ENCODE data around the gene GPR142. TPM values are rescaled to one million over a fixed set of nuclear protein-coding genes. Genes with fewer than 3 reads are reported as not detected.

Gene GPR142
- total and polyA plus RNA-seq, 2 of the 8 experiments (the other 6 are each of a cell fraction or from before 2014, with no cell fraction given): 0.05 TPM; not detected in 1

DNA sequence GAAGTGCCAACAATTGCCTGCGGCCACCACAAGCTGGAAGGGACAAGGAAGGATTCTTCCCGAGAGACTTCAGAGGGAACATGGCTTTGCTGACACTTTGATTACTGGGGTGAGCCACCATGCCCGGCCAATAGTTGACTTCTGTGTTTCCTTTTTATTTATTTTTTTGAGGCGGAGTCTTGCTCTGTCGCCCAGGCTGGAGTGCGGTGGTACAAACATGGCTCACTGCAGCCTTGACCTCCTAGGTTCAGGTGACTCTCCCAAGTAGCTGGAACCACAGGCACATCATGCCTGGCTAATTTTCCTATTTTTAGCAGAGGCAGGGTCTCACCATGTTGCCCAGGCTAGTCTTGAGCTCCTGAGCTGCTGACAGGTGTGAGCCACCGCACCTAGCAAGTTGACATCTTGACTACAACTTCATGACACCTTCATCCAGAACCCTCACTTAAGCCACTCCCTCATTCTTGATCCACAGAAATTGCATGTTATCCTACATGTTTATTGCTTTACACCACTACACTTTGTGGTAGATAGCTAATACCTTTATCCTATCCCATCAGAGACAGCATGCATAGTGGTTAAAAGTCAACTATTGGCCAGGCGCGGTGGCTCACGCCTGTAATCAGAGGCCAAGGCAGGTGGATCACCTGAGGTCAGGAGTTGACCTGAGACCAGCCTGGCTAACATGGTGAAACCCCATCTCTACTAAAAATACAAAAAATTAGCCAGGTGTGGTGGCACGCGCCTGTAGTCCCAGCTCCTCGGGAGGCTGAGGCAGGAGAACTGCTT is 48.5 kb downstream of the GPR142 start:
- Histone ChIP-seq H3K23me2 (ENCODE audit: low read depth, low read length) (no peaks in the 10 kb centered on the region; the same call in 1 of the 2 replicates), H3K36me3 (ENCODE audit: control insufficient read depth in 2 of 4, insufficient read depth in 4 of 4, low read length in 3 of 4) (0 out of 8 replicates have a peak, but pooled peaks cover 0 to 2% (median 0%) of the 10 kb centered on the region in 4 experiments), H3K79me1 (ENCODE audit: low read depth, low read length) (no peaks in the 10 kb centered on the region), H4K20me1 (replicated peaks in 1 of 2; ENCODE audit: control insufficient read depth in 1 of 2, insufficient read depth in 2 of 2, low read length in 2 of 2) (no peaks in the 10 kb centered on the region), H3K4me1 (replicated peaks in 1 of 4; ENCODE audit: control insufficient read depth in 3 of 4, insufficient read depth in 4 of 4, low read length in 3 of 4) (peaks cover 0 to 4% (median 0%) of the 10 kb centered on the region in 4 experiments; a peak in 2 of 7 replicates), H3K9ac (replicated peaks in 1 of 4; ENCODE audit: extremely low read depth in 1 of 4, low read depth in 3 of 4, low read length in 3 of 4) (no peak overlapping the region), H3K56ac (replicated peaks; ENCODE audit: insufficient read length, low read depth, low read length) (no peak overlapping the region), H2BK120ac (replicated peaks; ENCODE audit: low read depth, low read length) (no peak overlapping the region), H3K79me2 (ENCODE audit: control insufficient read depth in 1 of 2, insufficient read depth in 2 of 2, low read length in 2 of 2) (no peaks in the 10 kb centered on the region), H3K4me2 (ENCODE audit: insufficient read depth in 1 of 2, low read depth in 2 of 2, low read length in 2 of 2) (no peak overlapping the region), H4K8ac (ENCODE audit: extremely low read depth, insufficient read depth, low read length) (no peak overlapping the region), H2AFZ (ENCODE audit: low read length) (no peak overlapping the region), H2AK5ac (ENCODE audit: low read depth, low read length) (no peak overlapping the region), H3K27me3 (replicated peaks in 1 of 4; ENCODE audit: control insufficient read depth in 3 of 4, extremely low read depth in 1 of 4, insufficient read depth in 3 of 4, low read length in 3 of 4) (no peaks in the 10 kb centered on the region), H2BK15ac (ENCODE audit: low read length) (no peak overlapping the region), H3K9me3 (ENCODE audit: insufficient read depth in 2 of 2, low read depth in 1 of 2, low read length in 1 of 2) (0 out of 4 replicates have a peak, but pooled peaks cover 0 to 2% of the 10 kb centered on the region in 2 experiments), H3K14ac (ENCODE audit: insufficient read length) (no peak overlapping the region), H4K91ac (replicated peaks; ENCODE audit: insufficient read length, low read length) (no peak overlapping the region), H2BK5ac (ENCODE audit: low read depth, low read length) (no peak overlapping the region), H2BK12ac (ENCODE audit: low read depth, low read length) (no peak overlapping the region), H3K23ac (ENCODE audit: insufficient read length) (no peak overlapping the region), H2BK20ac (ENCODE audit: low read length) (no peak overlapping the region), H3K27ac (ENCODE audit: low read depth, low read length) (no peak overlapping the region), H4K5ac (ENCODE audit: insufficient read length, low read depth, low read length) (no peak overlapping the region), H3K4ac (replicated peaks; ENCODE audit: insufficient read length, low read depth, low read length) (no peak overlapping the region), H3K4me3 (ENCODE audit: extremely low read depth in 1 of 4, insufficient read depth in 2 of 4, low read depth in 3 of 4, low read length in 4 of 4) (no peak overlapping the region), H3K18ac (ENCODE audit: extremely low read depth, low read length) (no peak overlapping the region)
- DNase-seq (ENCODE audit: low read depth in 1 of 2, low spot score in 2 of 2) (no peak), FAIRE-seq (no peak)
- ChIA-PET POLR2A (ENCODE audit: partially characterized antibody) (interaction anchor here (1.2 to 2.0 kb wide), 3 partner anchors 8 to 87 kb away, joined by 3 to 7 read pairs (median 3); no protein-coding TSS in a partner anchor), CTCF (ENCODE audit: partially characterized antibody) (interaction anchor here (0.6 to 3.0 kb wide), 11 partner anchors 12 to 454 kb away, joined by 3 to 11 read pairs (median 5); partner anchors contain the start of genes BTBD17 and GPR142)
- WGBS, 2 experiments (ENCODE audit: extremely low coverage in 1 of 2, insufficient coverage in 1 of 2, insufficient read length in 1 of 2, insufficient replicate concordance in 2 of 2, low coverage in 1 of 2, low lambda C conversion rate in 2 of 2, missing lambda C conversion rate in 1 of 2): 93% methylated on average over 13 of the region's 13 CpGs; no CpG with 5 or more reads in 1 of the 2 experiments
- TF ChIP-seq POLR2A (IDR thresholded peaks at IDR 0.05; ENCODE audit: control extremely low read depth in 1 of 2, low read depth in 2 of 2, low read length in 2 of 2): no peak
- TF ChIP-seq MAFK (IDR thresholded peaks at IDR 0.05; ENCODE audit: low read depth, low read length): no peak
- no peak for TF ChIP-seq POLR2AphosphoS5 (IDR thresholded peaks at IDR 0.05; ENCODE audit: low read depth, low read length)
- TF ChIP-seq GABPA (IDR thresholded peaks at IDR 0.05; ENCODE audit: borderline replicate concordance, insufficient read depth, low read length): no peak
- no peak for TF ChIP-seq EGR1 (IDR thresholded peaks at IDR 0.05; ENCODE audit: borderline replicate concordance, low read depth, low read length)
- TF ChIP-seq JUN (IDR thresholded peaks at IDR 0.05; ENCODE audit: low read depth, low read length): no peak
- TF ChIP-seq TAF7 (optimal IDR thresholded peaks at IDR 0.05; ENCODE audit: borderline replicate concordance, low read depth, low read length): no peak
- no peak for TF ChIP-seq TBP (IDR thresholded peaks at IDR 0.05; ENCODE audit: low read depth, low read length)

Data from H1 (cell line).